CD8-positive, alpha-beta memory T cell (primary cell): ENCODE measurements around the gene CD9. TPM values are rescaled to one million over a fixed set of nuclear protein-coding genes. Genes with fewer than 3 reads are reported as not detected.
"Not testable (repeated sequence)": the region's sequence is repeated elsewhere in the genome, so short reads cannot be mapped to it uniquely, and the experiment has no call there.

Source experiments
- CTCF ChIA-PET: fragments of 350-600 bp; sonication (Branson Sonifier 250); formaldehyde crosslinking; loops from one replicate; lab custom pipeline; 2021; ENCODE audit warnings: antibody characterized with exemption; lab: Charles Lee
- POLR2A ChIA-PET: fragments of 350-600 bp; sonication (Branson Sonifier 250); formaldehyde crosslinking; loops from one replicate; lab custom pipeline; 2021; ENCODE audit warnings: antibody characterized with exemption; lab: Charles Lee
- DNase-seq, 5 donors: peaks; one replicate each; pipeline versions ENCODE4 v3.0.0 to v3.0.0-alpha.2; 2020 to 2022; ENCODE audit warnings: mixed read lengths in 1 of 5
- H3K27ac ChIP-seq: one replicate; pipeline ENCODE4 v1.7.0; 2013; ENCODE audit warnings: low read depth, mild to moderate bottlenecking, low read length, moderate library complexity
- H3K27me3 ChIP-seq: 2 replicates; pipeline ENCODE4 v1.7.0; 2013; ENCODE audit warnings: low read length, mild to moderate bottlenecking; ENCODE audit not compliant: insufficient read depth, poor library complexity, severe bottlenecking
- H3K36me3 ChIP-seq: 2 replicates; pipeline ENCODE4 v1.7.0; 2013; ENCODE audit warnings: mild to moderate bottlenecking, low read length, moderate library complexity; ENCODE audit not compliant: insufficient read depth
- H3K4me1 ChIP-seq: 2 replicates; pipeline ENCODE4 v1.7.0; 2013; ENCODE audit warnings: mild to moderate bottlenecking, low read length, moderate library complexity; ENCODE audit not compliant: insufficient read depth
- H3K4me3 ChIP-seq: 2 replicates; pipeline ENCODE4 v1.7.0; 2013; ENCODE audit warnings: mild to moderate bottlenecking, low read length
- H3K9me3 ChIP-seq: 2 replicates; pipeline ENCODE4 v1.7.0; 2013; ENCODE audit warnings: mild to moderate bottlenecking, low read length
- H3K27ac Mint-ChIP-seq, 8 donors: one replicate each; pipeline ENCODE4 v1.8.0; 2020 to 2021; ENCODE audit warnings: mixed read lengths in 8 of 8, mild to moderate bottlenecking in 6 of 8, inconsistent platforms in 3 of 8, moderate library complexity in 3 of 8
- H3K27me3 Mint-ChIP-seq, 2 donors: one replicate each; pipeline ENCODE4 v1.8.0; 2020 to 2021; ENCODE audit warnings: mixed read lengths in 2 of 2, mild to moderate bottlenecking in 1 of 2, moderate library complexity in 1 of 2
- H3K36me3 Mint-ChIP-seq, 3 donors: one replicate each; pipeline ENCODE4 v1.8.0; 2020 to 2021; ENCODE audit warnings: mixed read lengths in 3 of 3, inconsistent platforms in 1 of 3, mild to moderate bottlenecking in 1 of 3
- H3K4me1 Mint-ChIP-seq, 3 donors: one replicate each; pipeline ENCODE4 v1.8.0; 2020 to 2021; ENCODE audit warnings: mixed read lengths in 3 of 3, inconsistent platforms in 1 of 3, mild to moderate bottlenecking in 1 of 3
- H3K4me3 Mint-ChIP-seq, 7 donors: one replicate each; pipeline ENCODE4 v1.8.0; 2020 to 2021; ENCODE audit warnings: mixed read lengths in 7 of 7, mild to moderate bottlenecking in 6 of 7, moderate library complexity in 4 of 7, inconsistent platforms in 2 of 7
- H3K9me3 Mint-ChIP-seq, 5 donors: one replicate each; pipeline ENCODE4 v1.8.0; 2020 to 2022; ENCODE audit warnings: mixed read lengths in 5 of 5, mild to moderate bottlenecking in 3 of 5, moderate library complexity in 2 of 5, inconsistent platforms in 1 of 5
- polyA plus RNA-seq: library from polyadenylated mRNA; unstranded; fragments of 300-500 nt; fragmentation: Illumina TruSeq; gene quantifications from one replicate; pipeline ENCODE4 v1.2.3, GENCODE V29; 2021
- total RNA-seq, 2 experiments: library from RNA; stranded (reverse); gene quantifications; one replicate each; pipeline ENCODE4 v1.2.3, GENCODE V29; 2021

Gene CD9
- total and polyA plus RNA-seq, 3 experiments from 2014 or later = 6.9 to 16.2 (median 13.5) TPM

GRCh38 chr12:6183689-6184428 is 16.3 kb upstream of the CD9 start:
- H3K27me3 ChIP-seq = no peaks in the 10 kb centered on the region
- no peaks in the 10 kb centered on the region for H3K9me3 ChIP-seq
- no peak overlapping the region for H3K27ac ChIP-seq
- no peaks in the 10 kb centered on the region for H3K4me1 ChIP-seq
- no peaks in the 10 kb centered on the region for H3K4me1 Mint-ChIP-seq
- peaks cover 16 to 44% of the 10 kb centered on the region in 2 donors for H3K27me3 Mint-ChIP-seq
- POLR2A ChIA-PET = interaction anchor here (0.6 kb wide), 1 partner anchor 12 kb away, joined by 3 read pairs; no protein-coding TSS in a partner anchor
- H3K36me3 Mint-ChIP-seq = no peaks in the 10 kb centered on the region
- no peak for DNase-seq
- H3K4me3 Mint-ChIP-seq = peak overlapping the region in 1 of 7 donors; percentile 23
- H3K4me3 ChIP-seq = no peak overlapping the region
- H3K9me3 Mint-ChIP-seq = no peaks in the 10 kb centered on the region
- no peak overlapping the region for H3K27ac Mint-ChIP-seq
- H3K36me3 ChIP-seq = no peaks in the 10 kb centered on the region
- CTCF ChIA-PET = no interaction called here

DNA sequence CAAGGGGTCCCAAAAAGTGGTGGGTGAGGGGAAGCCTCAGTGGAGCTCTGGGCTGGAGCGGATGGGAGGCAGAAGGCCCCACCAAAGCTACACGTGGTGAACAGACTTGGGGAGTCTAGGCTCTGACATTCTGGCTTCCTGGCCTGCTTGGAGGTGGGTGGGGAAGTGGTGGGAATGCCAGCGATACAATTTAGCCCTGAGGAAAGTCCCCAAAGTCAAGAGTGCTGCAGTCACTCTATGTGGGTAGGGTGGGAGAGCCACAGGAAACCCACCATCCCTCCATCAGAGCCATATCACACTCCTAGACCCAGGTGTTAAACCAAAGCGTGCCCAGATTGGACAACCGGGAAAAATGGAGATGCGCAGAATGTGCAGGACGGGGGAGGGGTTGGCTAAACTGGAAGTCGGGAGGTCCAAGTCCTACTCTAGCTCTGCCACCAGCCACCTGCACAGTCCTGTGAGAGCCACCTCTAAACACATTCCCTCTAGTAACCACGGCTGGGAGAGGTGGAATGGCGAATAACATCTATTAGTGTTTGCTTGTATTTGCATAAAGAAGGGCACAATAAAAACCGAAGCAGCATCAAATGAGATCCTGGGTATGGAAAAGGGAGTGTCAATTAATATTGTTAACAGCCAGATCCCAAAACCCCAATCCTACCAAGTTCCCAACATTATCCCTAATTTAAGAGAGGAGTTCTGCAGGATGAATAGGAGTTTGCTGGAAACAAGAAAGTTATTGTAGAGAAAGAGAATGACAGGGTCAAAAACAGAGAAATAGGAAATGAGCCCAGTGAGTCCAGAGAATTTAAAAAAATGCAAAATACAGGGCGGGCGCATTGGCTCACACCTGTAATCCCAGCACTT is 14.0 kb upstream of the CD9 start:
- ChIA-PET CTCF (no interaction called here), POLR2A (no interaction called here)
- no peaks in the 10 kb centered on the region for H3K9me3 ChIP-seq
- H3K27ac ChIP-seq = no peak overlapping the region
- Mint-ChIP-seq H3K4me3 (no peak overlapping the region), H3K27ac (no peak overlapping the region), H3K4me1 (peaks cover 8 to 11% (median 9%) of the 10 kb centered on the region in 3 donors), H3K27me3 (peaks cover 18 to 55% of the 10 kb centered on the region in 2 donors), H3K9me3 (no peaks in the 10 kb centered on the region), H3K36me3 (peaks cover 0 to 4% (median 0%) of the 10 kb centered on the region in 3 donors)
- DNase-seq = no peak
- H3K27me3 ChIP-seq = no peaks in the 10 kb centered on the region
- no peaks in the 10 kb centered on the region for H3K36me3 ChIP-seq
- no peaks in the 10 kb centered on the region for H3K4me1 ChIP-seq
- H3K4me3 ChIP-seq = no peak overlapping the region

DNA sequence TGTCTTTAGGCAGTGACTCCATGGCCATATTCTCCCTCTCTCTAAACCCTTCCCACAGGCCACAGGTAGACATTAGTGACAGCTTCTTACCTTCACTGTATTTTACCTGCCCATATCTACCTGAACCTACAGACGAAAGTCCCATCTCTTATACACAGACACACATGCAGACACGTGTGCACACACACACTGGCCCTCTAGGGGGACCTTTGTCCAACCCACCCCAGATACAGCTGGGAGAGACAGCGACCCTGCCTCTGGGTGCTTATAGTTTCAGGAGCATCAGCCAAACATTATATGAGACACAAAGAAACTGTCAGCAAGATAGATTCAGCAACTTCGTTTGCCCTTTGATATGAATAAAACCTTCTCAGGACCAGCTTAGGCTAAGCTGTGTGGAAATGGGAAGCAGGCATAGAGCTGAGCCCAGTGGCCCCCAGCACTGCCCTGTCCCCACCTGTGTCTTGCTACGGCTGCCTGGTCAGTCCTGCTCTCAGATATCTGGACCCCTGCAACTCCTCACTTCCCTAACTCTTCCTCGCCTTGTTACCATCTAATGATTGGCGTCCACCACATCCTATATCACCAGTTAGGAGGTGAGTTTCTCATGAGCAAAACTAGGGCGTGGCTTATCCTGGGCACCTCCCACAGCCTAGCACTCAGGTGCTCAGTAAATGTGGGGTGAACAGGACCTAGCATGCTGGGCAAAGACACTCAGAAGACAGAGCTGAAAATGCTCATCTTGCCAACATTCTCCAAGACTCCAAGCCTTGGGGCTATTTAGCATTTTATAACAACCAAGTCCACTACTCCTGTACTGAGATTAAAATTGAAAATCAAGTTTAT is 12.0 kb upstream of the CD9 start:
- ChIA-PET POLR2A (no interaction called here), CTCF (interaction anchor here (1.0 to 1.5 kb wide), 2 partner anchors 7 to 42 kb away, joined by 5 read pairs; no protein-coding TSS in a partner anchor)
- H3K27me3 ChIP-seq = no peaks in the 10 kb centered on the region
- Mint-ChIP-seq H3K27me3 (peaks cover 23 to 59% of the 10 kb centered on the region in 2 donors), H3K9me3 (no peaks in the 10 kb centered on the region), H3K27ac (peak overlapping the region in 1 of 8 donors; percentile 25), H3K4me1 (peaks cover 8 to 11% (median 9%) of the 10 kb centered on the region in 3 donors), H3K36me3 (peaks cover 0 to 4% (median 0%) of the 10 kb centered on the region in 3 donors), H3K4me3 (no peak overlapping the region)
- H3K4me3 ChIP-seq = no peak overlapping the region
- no peaks in the 10 kb centered on the region for H3K9me3 ChIP-seq
- DNase-seq = no peak
- H3K36me3 ChIP-seq = no peaks in the 10 kb centered on the region
- no peaks in the 10 kb centered on the region for H3K4me1 ChIP-seq
- no peak overlapping the region for H3K27ac ChIP-seq

DNA sequence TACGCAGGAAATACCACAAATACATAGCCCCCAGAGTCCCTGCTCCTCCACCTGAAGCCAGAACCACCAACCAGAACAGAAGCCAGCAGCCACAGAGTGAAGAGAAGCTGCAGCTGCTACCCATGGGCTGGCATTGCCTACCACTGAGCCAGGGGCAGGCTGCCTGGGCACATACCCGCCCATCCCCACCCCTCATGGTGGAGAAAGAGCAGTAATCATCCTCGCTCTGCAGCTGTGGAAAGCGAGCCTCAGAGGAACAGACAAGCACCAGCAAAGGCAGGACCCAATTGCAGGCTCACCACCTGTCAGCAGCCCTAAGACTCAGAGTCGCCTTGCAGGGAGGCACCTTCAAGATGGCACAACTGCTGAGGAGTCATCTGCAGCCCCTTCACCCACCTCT is 11.2 kb upstream of the CD9 start:
- Histone ChIP-seq H3K36me3 (no peaks in the 10 kb centered on the region), H3K4me3 (no peak overlapping the region), H3K4me1 (no peaks in the 10 kb centered on the region), H3K27me3 (no peaks in the 10 kb centered on the region), H3K9me3 (no peaks in the 10 kb centered on the region), H3K27ac (no peak overlapping the region)
- peaks cover 18 to 60% of the 10 kb centered on the region in 2 donors for H3K27me3 Mint-ChIP-seq
- H3K4me1 Mint-ChIP-seq = peaks cover 8 to 11% (median 9%) of the 10 kb centered on the region in 3 donors
- H3K27ac Mint-ChIP-seq = peak overlapping the region in 1 of 8 donors; percentile 25
- H3K36me3 Mint-ChIP-seq = peaks cover 0 to 4% (median 0%) of the 10 kb centered on the region in 3 donors
- CTCF ChIA-PET = interaction anchor here (1.0 kb wide), 1 partner anchor 41 kb away, joined by 5 read pairs; no protein-coding TSS in a partner anchor
- no peaks in the 10 kb centered on the region for H3K9me3 Mint-ChIP-seq
- POLR2A ChIA-PET = no interaction called here
- H3K4me3 Mint-ChIP-seq = no peak overlapping the region
- no peak for DNase-seq

DNA sequence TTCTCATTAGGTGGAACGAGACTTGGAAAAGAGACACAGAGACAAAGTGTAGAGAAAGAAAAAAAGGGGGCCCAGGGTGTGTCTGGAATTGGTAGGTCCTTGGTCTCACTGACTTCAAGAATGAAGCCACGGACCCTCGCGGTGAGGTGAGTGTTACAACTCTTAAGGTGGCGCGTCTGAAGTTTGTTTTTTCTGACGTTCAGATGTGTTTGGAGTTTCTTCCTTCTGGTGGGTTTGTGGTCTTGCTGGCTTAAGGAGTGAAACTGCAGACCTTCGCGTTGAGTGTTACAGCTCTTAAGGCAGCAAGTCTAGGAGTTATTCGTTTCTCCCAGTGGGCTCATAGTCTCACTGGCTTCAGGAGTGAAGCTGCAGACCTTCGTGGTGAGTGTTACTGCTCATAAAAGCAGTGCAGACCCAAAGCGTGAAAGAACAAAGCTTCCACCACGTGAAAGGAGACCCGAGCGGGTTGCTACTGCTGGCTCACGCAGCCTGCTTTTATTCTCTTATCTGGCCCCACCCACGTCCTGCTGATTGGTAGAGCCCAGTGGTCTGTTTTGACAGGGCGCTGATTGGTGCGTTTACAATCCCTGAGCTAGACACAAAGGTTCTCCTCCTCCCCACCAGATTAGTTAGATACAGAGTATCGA is 10.1 kb upstream of the CD9 start:
- POLR2A ChIA-PET = not testable (repeated sequence)

GRCh38 chr12:6190767-6191530 is 9.3 kb upstream of the CD9 start:
- POLR2A ChIA-PET = not testable (repeated sequence)
- CTCF ChIA-PET = interaction anchor here (1.3 to 1.6 kb wide), 2 partner anchors 22 to 88 kb away, joined by 4 to 5 read pairs; no protein-coding TSS in a partner anchor

More for the DNA sequence above, 10.1 kb upstream of the CD9 start:
- Mint-ChIP-seq H3K27ac (peak overlapping the region in 2 of 8 donors; percentile 29 to 31), H3K27me3 (peaks cover 18 to 53% of the 10 kb centered on the region in 2 donors), H3K4me1 (peaks cover 8 to 11% (median 9%) of the 10 kb centered on the region in 3 donors), H3K4me3 (peak overlapping the region in 6 of 7 donors; percentile 19 to 52 (median 40))
- not testable (repeated sequence) for H3K4me3 ChIP-seq, DNase-seq, H3K36me3 ChIP-seq, H3K9me3 Mint-ChIP-seq, H3K27ac ChIP-seq, H3K9me3 ChIP-seq, H3K36me3 Mint-ChIP-seq, H3K4me1 ChIP-seq, H3K27me3 ChIP-seq
- CTCF ChIA-PET = interaction anchor here (1.3 to 1.6 kb wide), 2 partner anchors 21 to 89 kb away, joined by 4 to 5 read pairs; no protein-coding TSS in a partner anchor

More at GRCh38 chr12:6190767-6191530, 9.3 kb upstream of the CD9 start:
- H3K4me3 Mint-ChIP-seq, H3K9me3 ChIP-seq, H3K4me1 ChIP-seq, H3K27me3 ChIP-seq, H3K36me3 Mint-ChIP-seq, DNase-seq, H3K4me3 ChIP-seq, H3K27ac Mint-ChIP-seq, H3K9me3 Mint-ChIP-seq, H3K36me3 ChIP-seq, H3K27ac ChIP-seq: not testable (repeated sequence)
- Mint-ChIP-seq H3K27me3 (peaks cover 18 to 53% of the 10 kb centered on the region in 2 donors), H3K4me1 (peaks cover 8 to 11% (median 9%) of the 10 kb centered on the region in 3 donors)
